ENCODE measurements around the gene DNMT3L.
"Not testable (repeated sequence)": the region's sequence is repeated elsewhere in the genome, so short reads cannot be mapped to it uniquely, and the experiment has no call there.

Gene DNMT3L

GRCh38 chr21:44261675-44262295 is at the start of gene DNMT3L:
DNMT3L (minus strand) TSS chr21:44261897; CDS start chr21:44261259, 638 bp downstream.
- no peak for DNase-seq (ENCODE audit: low read depth, low spot score)

- DNase-seq (ENCODE audit: low read depth, low spot score): no peak
These were observed 49.2 kb upstream of the DNMT3L start for GRCh38 chr21:44310628-44311507.

DNA sequence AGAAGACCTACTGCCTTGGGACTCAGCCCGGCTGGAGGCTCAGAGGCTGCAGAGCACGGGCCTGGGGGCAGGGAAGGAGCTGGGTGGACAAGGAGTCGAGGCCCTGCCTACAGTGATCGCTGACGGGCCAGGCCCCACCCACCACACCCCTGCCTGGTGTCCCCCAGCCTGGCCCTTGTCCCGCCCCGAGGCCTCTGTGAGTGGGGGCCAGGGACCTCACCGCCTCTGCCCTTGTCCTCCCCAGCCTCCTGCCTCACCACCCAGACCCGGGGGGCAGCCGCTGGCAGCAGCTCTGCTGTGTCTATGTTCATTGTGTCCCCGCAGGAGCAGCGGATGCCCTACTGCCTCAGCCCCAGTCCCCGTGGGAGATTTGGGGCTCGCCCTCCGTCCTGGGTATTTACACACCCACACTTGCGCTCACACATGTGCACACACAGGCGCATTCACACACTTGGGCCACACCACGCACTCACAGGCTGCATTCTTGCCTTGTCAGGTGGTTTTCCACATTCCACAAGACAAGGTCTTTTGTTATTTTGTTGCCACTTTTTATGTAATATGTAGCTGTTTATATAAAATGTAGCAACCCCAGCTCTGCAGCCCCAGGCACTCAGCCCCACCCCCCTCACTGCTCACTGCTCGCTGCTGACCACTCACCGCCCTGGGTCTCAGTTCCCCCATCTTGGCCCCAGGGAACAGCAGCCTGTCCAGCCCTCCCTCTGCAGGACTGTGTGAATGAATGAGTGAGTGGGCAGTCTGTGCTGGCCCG is 45.4 kb upstream of the DNMT3L start:
- peak; percentile 64 for DNase-seq (ENCODE audit: low read depth, low spot score)

- DNase-seq (ENCODE audit: low read depth, low spot score): no peak
These were observed 44.0 kb upstream of the DNMT3L start for GRCh38 chr21:44305691-44306090.

DNA sequence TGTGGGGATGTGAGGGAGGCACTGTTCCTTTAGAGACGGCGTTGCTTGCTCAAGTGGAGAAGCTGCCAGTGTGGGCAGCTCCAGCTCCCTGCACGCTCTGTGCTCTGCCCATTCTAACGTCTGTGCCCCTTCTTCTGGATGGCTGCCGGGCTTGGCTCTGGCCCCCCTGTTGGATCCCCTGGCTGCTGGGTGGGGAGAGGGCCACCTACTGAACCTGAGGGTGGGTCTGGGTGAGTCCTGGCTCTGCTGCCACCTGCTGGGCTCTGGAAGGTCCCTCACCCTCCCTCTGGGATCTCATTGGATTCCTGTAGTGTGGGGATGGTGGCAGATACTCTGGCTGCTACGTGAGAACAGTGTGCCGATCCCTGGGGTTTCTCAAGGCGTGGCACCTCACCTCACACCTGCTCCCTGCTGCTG is 43.2 kb upstream of the DNMT3L start:
- peak; percentile 72 for DNase-seq (ENCODE audit: low read depth, low spot score)

GRCh38 chr21:44304011-44304616 is 42.4 kb upstream of the DNMT3L start:
- no peak for DNase-seq (ENCODE audit: low read depth, low spot score)

DNA sequence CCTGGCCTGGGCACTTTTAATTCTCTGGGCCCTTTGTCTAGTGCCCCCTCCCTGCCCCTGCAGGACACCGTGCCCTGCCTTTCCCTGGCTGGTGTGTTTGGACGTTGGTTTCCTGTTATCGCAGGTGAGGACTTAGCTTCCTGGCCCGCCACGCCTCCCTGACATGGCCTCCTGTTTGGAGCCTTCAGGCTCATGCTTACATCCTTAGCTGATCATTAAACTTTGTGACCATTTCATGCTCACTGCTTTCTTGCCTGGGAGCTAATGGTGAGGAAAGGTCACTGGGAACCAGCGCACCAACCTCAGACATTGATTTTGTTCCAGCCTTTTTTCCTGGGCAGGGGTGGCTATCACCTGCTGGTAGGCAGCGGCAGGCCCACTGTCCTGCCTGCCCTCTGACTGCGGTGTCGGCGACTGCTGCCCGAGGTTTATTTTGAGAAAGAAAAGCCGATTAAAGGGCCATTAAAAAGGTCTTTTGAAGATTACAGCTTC is 41.8 kb upstream of the DNMT3L start:
- DNase-seq (ENCODE audit: low read depth, low spot score): no peak

- not testable (repeated sequence) for DNase-seq (ENCODE audit: low read depth, low spot score)
These were observed 41.1 kb upstream of the DNMT3L start for GRCh38 chr21:44302573-44303401.

DNA sequence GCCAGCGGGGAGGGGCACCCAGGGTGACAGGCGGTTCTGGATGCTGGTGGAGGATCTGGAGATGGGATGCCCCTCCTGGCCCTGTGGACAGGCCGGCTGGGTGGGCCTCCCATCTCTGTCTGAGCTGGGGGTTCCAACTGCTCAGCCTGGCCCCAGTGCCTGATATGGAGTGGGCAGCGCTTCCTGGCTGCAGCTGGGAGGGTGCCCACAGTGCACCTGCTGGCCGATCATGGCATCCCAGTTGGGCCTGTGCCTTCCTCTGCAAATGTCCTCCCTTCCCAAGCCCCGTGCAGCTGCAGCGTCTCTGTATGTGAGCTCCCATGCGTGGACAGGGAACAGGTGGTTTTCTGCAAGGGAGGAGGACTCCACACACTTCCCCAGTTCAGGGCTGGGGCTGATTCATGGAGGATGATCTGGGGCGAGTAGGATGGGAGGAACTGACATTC is 40.3 kb upstream of the DNMT3L start:
- DNase-seq (ENCODE audit: low read depth, low spot score): no peak

DNA sequence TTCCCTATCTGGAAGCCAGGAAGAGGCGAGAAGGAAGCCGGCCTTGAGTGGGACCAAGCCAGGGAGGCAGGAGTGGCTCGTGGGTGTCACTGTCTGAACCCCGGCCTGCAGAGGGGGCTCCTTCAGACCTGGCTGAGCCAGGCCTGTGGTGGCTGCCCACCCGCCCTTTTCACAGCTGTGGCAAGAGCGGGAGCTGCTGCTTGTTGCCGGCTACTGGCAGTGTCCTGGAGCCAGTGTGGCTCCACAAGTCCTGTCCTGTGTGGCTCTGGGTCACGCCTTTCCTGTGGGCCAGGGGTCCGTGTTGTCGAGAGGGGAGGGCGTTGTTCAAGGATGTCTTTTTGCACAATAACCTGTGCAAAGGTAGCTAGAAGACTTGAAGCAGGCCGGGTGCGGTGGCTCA is 39.4 kb upstream of the DNMT3L start:
- no peak for DNase-seq (ENCODE audit: low read depth, low spot score)

- DNase-seq (ENCODE audit: low read depth, low spot score): peak; percentile 75
These were observed 38.7 kb upstream of the DNMT3L start for GRCh38 chr21:44300262-44300959.

GRCh38 chr21:44299458-44300261 is 38.0 kb upstream of the DNMT3L start, which contains the start of gene PFKL:
PFKL (plus strand) TSS chr21:44300053; CDS start chr21:44300106, 53 bp downstream.
- DNase-seq (ENCODE audit: low read depth, low spot score): peak; percentile 76

GRCh38 chr21:44299085-44299457 is 37.4 kb upstream of the DNMT3L start:
- DNase-seq (ENCODE audit: low read depth, low spot score): peak; percentile 26

GRCh38 chr21:44298301-44298700 is 36.6 kb upstream of the DNMT3L start:
- no peak for DNase-seq (ENCODE audit: low read depth, low spot score)

- peak; percentile 89 for DNase-seq (ENCODE audit: low read depth, low spot score)
These were observed 36.0 kb upstream of the DNMT3L start for GRCh38 chr21:44297525-44298290.

- DNase-seq (ENCODE audit: low read depth, low spot score): no peak
These were observed 35.2 kb upstream of the DNMT3L start for GRCh38 chr21:44296916-44297315.

GRCh38 chr21:44296103-44296519 is 34.4 kb upstream of the DNMT3L start:
- no peak for DNase-seq (ENCODE audit: low read depth, low spot score)

- DNase-seq (ENCODE audit: low read depth, low spot score): no peak
These were observed 33.9 kb upstream of the DNMT3L start for GRCh38 chr21:44295646-44296045.

Data from astrocyte of the hippocampus (primary cell).